HCT116 (cell line): Measurements from ENCODE around the gene SLFN12. TPM values are rescaled to one million over a fixed set of nuclear protein-coding genes. Genes with fewer than 3 reads are reported as not detected.

Experiments used
- ATAC-seq: fragments of 200-7000 bp; cut with Tn5 transposase; 2 replicates; pipeline ENCODE4 v1.9.1; 2020; ENCODE audit warnings: mild to moderate bottlenecking, moderate library complexity
- BruUV-seq: library from RNA; stranded (reverse); fragments of 400-500 nt; replicated peaks from 2 replicates; lab custom pipeline; 2021; lab: Mats Ljungman, UMichigan
- CTCF ChIA-PET: fragments of 300-600 bp; sonication (Branson Sonifier 250); formaldehyde crosslinking; loops from one replicate; lab custom pipeline; 2021; ENCODE audit warnings: antibody characterized with exemption; lab: Charles Lee
- POLR2A ChIA-PET: fragments of 300-600, 350-600 bp; sonication (Branson Sonifier 250); formaldehyde crosslinking; loops from one replicate; lab custom pipeline; 2021; ENCODE audit warnings: antibody characterized with exemption; lab: Charles Lee
- RAD21 ChIA-PET, 2 experiments: fragments of 300-600 bp; sonication (Branson Sonifier 250); formaldehyde crosslinking; loops; one replicate each; lab custom pipeline; 2023; ENCODE audit warnings: low total read pairs in 2 of 2; ENCODE audit not compliant: uncharacterized antibody in 2 of 2, unreplicated experiment in 2 of 2, low non-redundant PET in 1 of 2; lab: Charles Lee
- DNase-seq: peaks from one replicate; pipeline ENCODE4 v3.0.0-alpha.2; 2010; ENCODE audit warnings: low read depth, low spot score
- H2AFZ ChIP-seq: fragments of 200-600 bp; shearing (Covaris generic), sonication (generic); 2 replicates; pipeline ENCODE4 v1.6.1; 2017; ENCODE audit warnings: low read depth, mixed run types, mixed read lengths, antibody characterized with exemption, low read length; ENCODE audit not compliant: poor library complexity, severe bottlenecking
- H3K27ac ChIP-seq: 2 replicates; pipeline ENCODE4 v1.5.1; 2012; ENCODE audit warnings: low read depth, low read length
- H3K27me3 ChIP-seq: fragments of 200-600 bp; sonication (generic); 2 replicates; pipeline ENCODE4 v1.6.1; 2016; ENCODE audit warnings: mixed run types, low read length, mixed read lengths; ENCODE audit not compliant: insufficient read depth
- H3K36me3 ChIP-seq, 2 experiments: fragments of 200-500 bp in 1 of 2; fragments of 200-600 bp in 1 of 2; sonication (Bioruptor generic) in 1 of 2; sonication (generic) in 1 of 2; 2 replicates each; pipeline versions ENCODE4 v1.5.1 to v1.6.1; 2014 to 2016; ENCODE audit warnings: low read length in 2 of 2, inconsistent platforms in 1 of 2, mixed read lengths in 1 of 2, mixed run types in 1 of 2; ENCODE audit not compliant: insufficient read depth in 2 of 2, control insufficient read depth in 1 of 2
- H3K4me1 ChIP-seq, 2 experiments: fragments of 200-600 bp in 1 of 2; sonication (generic) in 1 of 2; 2 replicates each; pipeline versions ENCODE4 v1.5.1 to v1.6.1; 2012 to 2017; ENCODE audit warnings: low read length in 2 of 2, inconsistent platforms in 1 of 2, mild to moderate bottlenecking in 1 of 2, mixed read lengths in 1 of 2, mixed run types in 1 of 2, moderate library complexity in 1 of 2; ENCODE audit not compliant: insufficient read depth in 2 of 2, control insufficient read depth in 1 of 2
- H3K4me2 ChIP-seq: fragments of 200-600 bp; sonication (generic); 2 replicates; pipeline ENCODE4 v1.6.1; 2017; ENCODE audit warnings: mixed run types, low read length, mixed read lengths
- H3K4me3 ChIP-seq, 2 experiments: fragments of 200-600 bp in 1 of 2; sonication (generic) in 1 of 2; replicated peaks in 1 of 2; 2 replicates each; pipeline ENCODE4 v1.5.1; 2011 to 2016; ENCODE audit warnings: low read length in 2 of 2, control low read depth in 1 of 2, low read depth in 1 of 2, mild to moderate bottlenecking in 1 of 2, mixed read lengths in 1 of 2, mixed run types in 1 of 2
- H3K79me2 ChIP-seq: fragments of 200-600 bp; sonication (generic); 2 replicates; pipeline ENCODE4 v1.6.1; 2017; ENCODE audit warnings: mild to moderate bottlenecking, mixed run types, low read length, moderate library complexity, mixed read lengths; ENCODE audit not compliant: insufficient read depth
- H3K9ac ChIP-seq: fragments of 200-600 bp; sonication (generic); 2 replicates; pipeline ENCODE4 v1.6.1; 2016; ENCODE audit warnings: low read length, mixed read lengths
- H3K9me2 ChIP-seq: fragments of 200-600 bp; sonication (generic), shearing (Covaris generic); 2 replicates; pipeline ENCODE4 v1.6.1; 2017; ENCODE audit warnings: mixed run types, mild to moderate bottlenecking, moderate library complexity; ENCODE audit not compliant: insufficient read depth
- H3K9me3 ChIP-seq, 2 experiments: fragments of 200-500 bp in 1 of 2; fragments of 200-600 bp in 1 of 2; sonication (Bioruptor generic) in 1 of 2; sonication (generic) in 1 of 2; 2 replicates each; pipeline ENCODE4 v1.6.1; 2014 to 2017; ENCODE audit warnings: low read length in 2 of 2, mixed read lengths in 2 of 2, inconsistent platforms in 1 of 2, low read depth in 1 of 2, mild to moderate bottlenecking in 1 of 2, mixed run types in 1 of 2, moderate library complexity in 1 of 2; ENCODE audit not compliant: control insufficient read depth in 1 of 2, insufficient read depth in 1 of 2
- H4K20me1 ChIP-seq: fragments of 200-600 bp; sonication (generic), shearing (Covaris generic); 2 replicates; pipeline ENCODE4 v1.6.1; 2017; ENCODE audit warnings: mixed run types, mild to moderate bottlenecking, moderate library complexity; ENCODE audit not compliant: insufficient read depth
- ATF3 ChIP-seq: IDR thresholded peaks from 2 replicates; pipeline ENCODE4 v1.6.1; 2012
- CBX3 ChIP-seq: IDR thresholded peaks from 2 replicates; pipeline ENCODE4 v1.6.1; 2012; ENCODE audit warnings: low read depth
- CEBPB ChIP-seq: IDR thresholded peaks from 2 replicates; pipeline ENCODE4 v1.6.1; 2012; ENCODE audit warnings: low read depth
- CTCF ChIP-seq, 3 experiments: fragments of 200-600 bp in 1 of 3; sonication (generic) in 1 of 3; IDR thresholded peaks in 2 of 3; conservative IDR thresholded peaks in 1 of 3; 2 replicates each; pipeline ENCODE4 v1.5.1; 2012 to 2017; ENCODE audit warnings: low read depth in 2 of 3, low read length in 2 of 3, antibody characterized with exemption in 1 of 3, borderline replicate concordance in 1 of 3, control low read depth in 1 of 3, mild to moderate bottlenecking in 1 of 3, mixed read lengths in 1 of 3, mixed run types in 1 of 3, moderate library complexity in 1 of 3; ENCODE audit not compliant: insufficient read depth in 1 of 3
- ELF1 ChIP-seq: IDR thresholded peaks from 2 replicates; pipeline ENCODE4 v1.6.1; 2012; ENCODE audit warnings: low read depth, borderline replicate concordance
- EZH2 ChIP-seq: fragments of 200-600 bp; sonication (generic); IDR thresholded peaks from 2 replicates; pipeline ENCODE4 v1.6.1; 2017; ENCODE audit warnings: antibody characterized with exemption, mixed run types
- FOSL1 ChIP-seq: IDR thresholded peaks from 2 replicates; pipeline ENCODE4 v1.6.1; 2012; ENCODE audit warnings: low read depth
- JUND ChIP-seq: IDR thresholded peaks from 2 replicates; pipeline ENCODE4 v1.6.1; 2012
- POLR2A ChIP-seq: IDR thresholded peaks from 2 replicates; pipeline ENCODE4 v1.7.0; 2011; ENCODE audit warnings: borderline replicate concordance; ENCODE audit not compliant: insufficient read depth, insufficient read length; ENCODE audit errors: extremely low read depth
- POLR2AphosphoS5 ChIP-seq: IDR thresholded peaks from 2 replicates; pipeline ENCODE4 v1.6.1; 2011; ENCODE audit warnings: mild to moderate bottlenecking, low read depth, low read length, moderate library complexity
- RAD21 ChIP-seq: IDR thresholded peaks from 2 replicates; pipeline ENCODE4 v1.6.1; 2012; ENCODE audit warnings: low read depth, mild to moderate bottlenecking
- SIN3A ChIP-seq: IDR thresholded peaks from 2 replicates; pipeline ENCODE4 v1.6.1; 2012; ENCODE audit warnings: low read depth
- SP1 ChIP-seq: IDR thresholded peaks from 2 replicates; pipeline ENCODE4 v1.6.1; 2012; ENCODE audit warnings: low read depth
- SRF ChIP-seq: IDR thresholded peaks from 2 replicates; pipeline ENCODE4 v1.6.1; 2012; ENCODE audit warnings: low read depth
- TCF7L2 ChIP-seq: IDR thresholded peaks from 2 replicates; pipeline ENCODE4 v1.7.0; 2011; ENCODE audit warnings: borderline replicate concordance, inconsistent platforms; ENCODE audit not compliant: insufficient read depth, insufficient read length; ENCODE audit errors: extremely low read depth
- YY1 ChIP-seq: IDR thresholded peaks from 2 replicates; pipeline ENCODE4 v1.6.1; 2011; ENCODE audit warnings: low read length, low read depth, moderate library complexity, mild to moderate bottlenecking; ENCODE audit not compliant: insufficient replicate concordance; ENCODE audit errors: extremely low read depth
- ZBTB33 ChIP-seq: IDR thresholded peaks from 2 replicates; pipeline ENCODE4 v1.6.1; 2011; ENCODE audit warnings: mild to moderate bottlenecking, low read length, moderate library complexity; ENCODE audit not compliant: insufficient replicate concordance; ENCODE audit errors: extremely low read depth
- ZFX ChIP-seq: fragments of 450-650 bp; IDR thresholded peaks from 2 replicates; pipeline ENCODE4 v1.6.1; 2017
- intact Hi-C: fragments of 100-400 bp; cut with micrococcal nuclease; formaldehyde crosslinking; loops from 2 replicates; pipeline ENCODE4 v1.10.0; 2022
- total RNA-seq: library from RNA; stranded (reverse); gene quantifications from one replicate; pipeline ENCODE4 v1.2.1, GENCODE V29; 2021; ENCODE audit not compliant: unreplicated experiment
- TF ChIP-seq, protein P1 (sequence below): IDR thresholded peaks from 2 replicates; pipeline ENCODE4 v1.6.1; 2012
- TF ChIP-seq, protein P2 (sequence below): IDR thresholded peaks from 2 replicates; pipeline ENCODE4 v1.6.1; 2012; ENCODE audit warnings: low read depth

The SLFN12 gene
- total RNA-seq, 1 experiment from 2014 or later, result not detected

DNA sequence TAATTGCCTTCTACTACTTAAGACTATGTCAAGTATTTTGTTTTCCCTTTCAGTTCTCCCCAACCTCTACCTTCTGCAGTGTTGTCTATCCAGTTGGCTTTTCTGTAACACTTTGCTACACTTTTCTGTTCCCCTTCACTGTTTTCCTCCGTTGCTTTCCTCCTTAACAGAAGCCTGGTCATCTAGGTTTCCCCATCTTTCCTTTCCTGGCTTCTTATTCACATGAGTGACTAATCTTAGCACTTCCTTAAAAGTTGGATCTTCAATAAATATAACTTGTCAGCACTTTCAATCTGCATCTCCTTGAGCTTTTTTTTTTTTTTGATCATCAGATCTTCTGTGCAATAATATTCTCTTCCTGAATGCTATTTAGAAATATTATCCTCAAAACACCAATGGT, 56.1 kb downstream of the SLFN12 start:
- Histone ChIP-seq H3K27ac (no peak overlapping the region), H3K9ac (no peak overlapping the region), H3K79me2 (no peaks in the 10 kb centered on the region), H3K9me2 (no peaks in the 10 kb centered on the region), H3K4me1 (no peaks in the 10 kb centered on the region), H3K4me3 (no peak overlapping the region)
- POLR2A ChIA-PET, result no interaction called here
- RAD21 ChIA-PET, result no interaction called here
- intact Hi-C loops, result no loop called here
- TF ChIP-seq, protein P1, sequence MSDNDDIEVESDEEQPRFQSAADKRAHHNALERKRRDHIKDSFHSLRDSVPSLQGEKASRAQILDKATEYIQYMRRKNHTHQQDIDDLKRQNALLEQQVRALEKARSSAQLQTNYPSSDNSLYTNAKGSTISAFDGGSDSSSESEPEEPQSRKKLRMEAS, result no peak
- TF ChIP-seq ZBTB33 (no peak), POLR2A (no peak), FOSL1 (no peak), CTCF (IDR thresholded peaks at IDR 0.05 in 2 of 3, conservative IDR thresholded peaks at IDR 0.05 in 1 of 3; ENCODE audit: borderline replicate concordance in 1 of 3, insufficient read depth in 1 of 3, low read depth in 2 of 3, low read length in 2 of 3) (no peak), YY1 (no peak), SIN3A (no peak), RAD21 (no peak), CEBPB (no peak), POLR2AphosphoS5 (no peak), TCF7L2 (no peak), SP1 (no peak), EZH2 (no peak), ELF1 (no peak), JUND (no peak), CBX3 (no peak), ZFX (no peak), ATF3 (no peak), SRF (no peak)
- TF ChIP-seq, protein P2, sequence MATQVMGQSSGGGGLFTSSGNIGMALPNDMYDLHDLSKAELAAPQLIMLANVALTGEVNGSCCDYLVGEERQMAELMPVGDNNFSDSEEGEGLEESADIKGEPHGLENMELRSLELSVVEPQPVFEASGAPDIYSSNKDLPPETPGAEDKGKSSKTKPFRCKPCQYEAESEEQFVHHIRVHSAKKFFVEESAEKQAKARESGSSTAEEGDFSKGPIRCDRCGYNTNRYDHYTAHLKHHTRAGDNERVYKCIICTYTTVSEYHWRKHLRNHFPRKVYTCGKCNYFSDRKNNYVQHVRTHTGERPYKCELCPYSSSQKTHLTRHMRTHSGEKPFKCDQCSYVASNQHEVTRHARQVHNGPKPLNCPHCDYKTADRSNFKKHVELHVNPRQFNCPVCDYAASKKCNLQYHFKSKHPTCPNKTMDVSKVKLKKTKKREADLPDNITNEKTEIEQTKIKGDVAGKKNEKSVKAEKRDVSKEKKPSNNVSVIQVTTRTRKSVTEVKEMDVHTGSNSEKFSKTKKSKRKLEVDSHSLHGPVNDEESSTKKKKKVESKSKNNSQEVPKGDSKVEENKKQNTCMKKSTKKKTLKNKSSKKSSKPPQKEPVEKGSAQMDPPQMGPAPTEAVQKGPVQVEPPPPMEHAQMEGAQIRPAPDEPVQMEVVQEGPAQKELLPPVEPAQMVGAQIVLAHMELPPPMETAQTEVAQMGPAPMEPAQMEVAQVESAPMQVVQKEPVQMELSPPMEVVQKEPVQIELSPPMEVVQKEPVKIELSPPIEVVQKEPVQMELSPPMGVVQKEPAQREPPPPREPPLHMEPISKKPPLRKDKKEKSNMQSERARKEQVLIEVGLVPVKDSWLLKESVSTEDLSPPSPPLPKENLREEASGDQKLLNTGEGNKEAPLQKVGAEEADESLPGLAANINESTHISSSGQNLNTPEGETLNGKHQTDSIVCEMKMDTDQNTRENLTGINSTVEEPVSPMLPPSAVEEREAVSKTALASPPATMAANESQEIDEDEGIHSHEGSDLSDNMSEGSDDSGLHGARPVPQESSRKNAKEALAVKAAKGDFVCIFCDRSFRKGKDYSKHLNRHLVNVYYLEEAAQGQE, result no peak
- TF ChIP-seq, all 23 proteins: peak for 0
- Histone ChIP-seq H3K27me3 (peaks cover 16% of the 10 kb centered on the region), H4K20me1 (no peaks in the 10 kb centered on the region; the same call in 1 of the 2 replicates), H3K4me2 (no peak overlapping the region), H2AFZ (no peak overlapping the region), H3K36me3 (no peaks in the 10 kb centered on the region), H3K9me3 (no peaks in the 10 kb centered on the region)
- CTCF ChIA-PET, result no interaction called here
- ATAC-seq, result no peak
- no TSS peak for BruUV-seq
- DNase-seq, result no peak
